Cardiac fibroblast (primary cell): ENCODE measurements around the gene KPNA2.
"Not testable (repeated sequence)": the region's sequence is repeated elsewhere in the genome, so short reads cannot be mapped to it uniquely, and the experiment has no call there.

Experiments
- DNase-seq, 2 donors: peaks; one replicate each; pipeline versions ENCODE4 v3.0.0 to v3.0.0-alpha.2; 2010; ENCODE audit warnings: low read depth in 2 of 2
- H3K4me3 ChIP-seq, 2 donors: replicated peaks in 1 of 2; 1 replicate in 1 of 2; 2 replicates in 1 of 2; pipeline ENCODE4 v1.5.1; 2011; ENCODE audit warnings: low read depth in 2 of 2, low read length in 2 of 2, mild to moderate bottlenecking in 2 of 2, moderate library complexity in 1 of 2
- TF ChIP-seq, protein P1 (sequence below): IDR thresholded peaks from one replicate; pipeline ENCODE4 v1.5.1; 2011; ENCODE audit warnings: low read depth, mild to moderate bottlenecking, low read length, inconsistent platforms

The KPNA2 gene

GRCh38 chr17:68021963-68022362, 13.6 kb upstream of the KPNA2 start:
- DNase-seq, result no peak
- TF ChIP-seq, protein P1, sequence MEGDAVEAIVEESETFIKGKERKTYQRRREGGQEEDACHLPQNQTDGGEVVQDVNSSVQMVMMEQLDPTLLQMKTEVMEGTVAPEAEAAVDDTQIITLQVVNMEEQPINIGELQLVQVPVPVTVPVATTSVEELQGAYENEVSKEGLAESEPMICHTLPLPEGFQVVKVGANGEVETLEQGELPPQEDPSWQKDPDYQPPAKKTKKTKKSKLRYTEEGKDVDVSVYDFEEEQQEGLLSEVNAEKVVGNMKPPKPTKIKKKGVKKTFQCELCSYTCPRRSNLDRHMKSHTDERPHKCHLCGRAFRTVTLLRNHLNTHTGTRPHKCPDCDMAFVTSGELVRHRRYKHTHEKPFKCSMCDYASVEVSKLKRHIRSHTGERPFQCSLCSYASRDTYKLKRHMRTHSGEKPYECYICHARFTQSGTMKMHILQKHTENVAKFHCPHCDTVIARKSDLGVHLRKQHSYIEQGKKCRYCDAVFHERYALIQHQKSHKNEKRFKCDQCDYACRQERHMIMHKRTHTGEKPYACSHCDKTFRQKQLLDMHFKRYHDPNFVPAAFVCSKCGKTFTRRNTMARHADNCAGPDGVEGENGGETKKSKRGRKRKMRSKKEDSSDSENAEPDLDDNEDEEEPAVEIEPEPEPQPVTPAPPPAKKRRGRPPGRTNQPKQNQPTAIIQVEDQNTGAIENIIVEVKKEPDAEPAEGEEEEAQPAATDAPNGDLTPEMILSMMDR, result no peak
- no peak overlapping the region for H3K4me3 ChIP-seq

- H3K4me3 ChIP-seq, DNase-seq: not testable (repeated sequence)
Observed at GRCh38 chr17:68022547-68022946, 13.0 kb upstream of the KPNA2 start.

GRCh38 chr17:68029512-68030215, 5.9 kb upstream of the KPNA2 start:
- H3K4me3 ChIP-seq, result no peak overlapping the region
- peak in 1 of 2 donors; percentile 11 for DNase-seq
- TF ChIP-seq, protein P1, result no peak

DNA sequence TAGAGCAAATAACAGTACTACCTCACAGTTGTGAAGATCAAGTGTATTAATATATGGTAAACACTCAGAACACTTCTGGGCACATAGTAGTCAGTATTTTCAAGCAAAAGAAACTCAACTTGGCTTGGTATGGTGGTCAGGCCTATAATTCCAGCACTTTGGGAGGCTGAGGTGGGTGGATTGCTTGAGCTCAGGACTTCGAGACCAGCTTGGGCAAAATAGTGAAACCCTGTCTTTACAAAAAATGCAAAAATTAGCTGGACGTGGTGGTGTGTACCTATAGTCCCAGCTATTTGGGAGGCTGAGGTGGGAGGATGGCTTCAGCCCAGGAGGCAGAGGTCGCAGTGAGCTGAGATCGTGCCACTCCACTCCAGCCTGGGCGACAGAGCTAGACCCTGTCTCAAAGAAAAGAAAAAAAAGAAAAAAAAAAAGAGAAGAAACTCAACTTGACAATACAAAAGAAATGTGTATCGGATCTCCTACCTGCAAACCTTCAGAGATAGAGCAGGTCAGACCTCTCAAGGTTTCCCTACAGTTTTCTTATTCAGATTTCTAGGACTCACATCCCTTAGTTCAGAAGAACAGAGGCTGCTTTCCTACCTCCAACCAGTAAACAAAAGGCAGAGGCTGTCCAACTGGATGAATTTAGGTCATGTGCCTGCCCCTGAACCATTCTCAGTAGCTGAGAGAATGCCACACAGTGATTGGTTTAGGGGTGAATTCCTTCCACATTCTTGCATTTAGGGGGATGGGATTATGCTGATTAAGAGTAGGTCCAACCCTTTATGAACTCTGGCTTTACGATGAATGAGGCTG, 1.7 kb upstream of the KPNA2 start:
- TF ChIP-seq, protein P1, result no peak
- DNase-seq, result peak; percentile 48 to 74
- H3K4me3 ChIP-seq, result no peak overlapping the region

DNA sequence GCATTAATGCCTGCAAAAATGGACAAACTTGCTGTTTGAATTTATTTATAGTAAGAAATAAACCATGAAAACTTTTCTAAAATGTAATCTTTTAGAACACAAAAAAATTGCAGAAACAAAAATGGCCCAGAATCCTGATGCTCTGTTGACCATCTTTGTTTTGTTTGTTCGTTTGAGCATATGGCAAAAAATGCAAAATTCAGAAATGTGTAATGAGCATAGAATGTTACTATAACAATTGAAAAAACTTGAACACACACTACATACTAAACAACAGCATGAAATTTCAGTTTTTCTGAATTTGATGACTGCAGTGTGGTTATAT, 1.1 kb upstream of the KPNA2 start:
- H3K4me3 ChIP-seq, result no peak overlapping the region
- TF ChIP-seq, protein P1, result no peak
- no peak for DNase-seq

GRCh38 chr17:68035131-68035522, 408 bp upstream of the KPNA2 start:
- TF ChIP-seq, protein P1, result no peak
- DNase-seq, result no peak
- H3K4me3 ChIP-seq, result no peak overlapping the region

- TF ChIP-seq, protein P1, result no peak
- H3K4me3 ChIP-seq, result peak overlapping the region; percentile 92 to 99
- peak; percentile 43 to 55 for DNase-seq
Observed at GRCh38 chr17:68036304-68037147, 991 bp downstream of the KPNA2 start.
